SK-N-SH (cell line): ENCODE measurements around the gene SLC5A8.

ENCODE experiments used
- CHD2 ChIP-seq: fragments of 150-350 bp; IDR thresholded peaks from 2 replicates; pipeline ENCODE4 v1.6.1; 2018; ENCODE audit warnings: low read length; ENCODE audit not compliant: partially characterized antibody
- EP300 ChIP-seq, 2 experiments: IDR thresholded peaks; 2 replicates each; pipeline versions ENCODE4 v1.4.0 to v1.6.1; 2012; ENCODE audit warnings: borderline replicate concordance in 1 of 2, low read depth in 1 of 2, low read length in 1 of 2
- FOXM1 ChIP-seq: IDR thresholded peaks from 2 replicates; pipeline ENCODE4 v1.4.0; 2012; ENCODE audit warnings: low read depth, mild to moderate bottlenecking
- JUND ChIP-seq: IDR thresholded peaks from 2 replicates; pipeline ENCODE4 v1.4.0; 2012
- POLR2AphosphoS5 ChIP-seq: IDR thresholded peaks from 2 replicates; pipeline ENCODE4 v1.6.1; 2012; ENCODE audit warnings: low read depth, low read length
- RAD21 ChIP-seq: IDR thresholded peaks from 2 replicates; pipeline ENCODE4 v1.6.1; 2012; ENCODE audit warnings: mild to moderate bottlenecking, low read length
- RCOR1 ChIP-seq: fragments of 150-350 bp; IDR thresholded peaks from 2 replicates; pipeline ENCODE4 v1.6.1; 2017; ENCODE audit warnings: antibody characterized with exemption, low read length
- SMC3 ChIP-seq: IDR thresholded peaks from 2 replicates; pipeline ENCODE4 v1.6.1; 2012; ENCODE audit warnings: low read depth, low read length, improper control_type of control experiment
- YY1 ChIP-seq: IDR thresholded peaks from 2 replicates; pipeline ENCODE4 v1.4.0; 2012; ENCODE audit warnings: low read depth, mild to moderate bottlenecking
- TF ChIP-seq, protein P1 (sequence below): fragments of 200-600 bp; sonication (generic); IDR thresholded peaks from 2 replicates; pipeline ENCODE4 v1.6.1; 2017; ENCODE audit warnings: antibody characterized with exemption, mild to moderate bottlenecking, moderate library complexity
- TF ChIP-seq, protein P2 (sequence below): IDR thresholded peaks from 2 replicates; pipeline ENCODE4 v1.4.0; 2012; ENCODE audit warnings: low read depth, borderline replicate concordance

DNA sequence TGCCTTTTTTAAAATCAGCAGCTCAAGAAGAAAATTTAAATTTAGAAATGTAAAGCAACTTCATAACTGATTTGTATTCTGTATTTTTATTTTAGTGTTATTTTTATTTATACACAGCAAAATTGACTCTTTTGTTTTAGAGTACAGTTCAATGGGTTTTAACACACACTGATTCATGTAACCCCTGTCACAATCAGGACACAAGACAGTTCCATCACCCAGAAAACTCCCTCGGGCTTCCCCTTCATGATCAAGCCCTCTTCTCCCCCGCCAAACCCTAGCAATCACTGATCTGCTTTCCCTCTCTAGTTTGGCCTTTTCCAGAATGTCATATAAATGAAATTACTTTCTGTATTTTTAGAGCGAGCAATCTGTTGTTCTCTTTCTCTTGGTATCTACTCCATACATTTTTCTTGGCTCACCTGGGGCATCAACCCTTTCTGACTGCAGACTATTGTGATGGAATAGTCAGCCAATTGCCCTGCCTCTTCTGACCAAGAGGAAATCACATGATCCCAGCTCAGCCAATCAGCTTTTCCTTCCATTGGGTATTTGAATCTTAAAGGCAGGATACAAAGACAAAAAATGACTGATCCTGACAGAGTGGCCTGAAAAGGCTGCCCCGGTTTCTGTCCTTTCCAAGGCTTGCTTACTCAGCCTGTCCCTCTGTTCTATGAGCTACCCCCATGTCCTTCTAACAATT, 5.3 kb downstream of the SLC5A8 start:
- TF ChIP-seq, protein P1, sequence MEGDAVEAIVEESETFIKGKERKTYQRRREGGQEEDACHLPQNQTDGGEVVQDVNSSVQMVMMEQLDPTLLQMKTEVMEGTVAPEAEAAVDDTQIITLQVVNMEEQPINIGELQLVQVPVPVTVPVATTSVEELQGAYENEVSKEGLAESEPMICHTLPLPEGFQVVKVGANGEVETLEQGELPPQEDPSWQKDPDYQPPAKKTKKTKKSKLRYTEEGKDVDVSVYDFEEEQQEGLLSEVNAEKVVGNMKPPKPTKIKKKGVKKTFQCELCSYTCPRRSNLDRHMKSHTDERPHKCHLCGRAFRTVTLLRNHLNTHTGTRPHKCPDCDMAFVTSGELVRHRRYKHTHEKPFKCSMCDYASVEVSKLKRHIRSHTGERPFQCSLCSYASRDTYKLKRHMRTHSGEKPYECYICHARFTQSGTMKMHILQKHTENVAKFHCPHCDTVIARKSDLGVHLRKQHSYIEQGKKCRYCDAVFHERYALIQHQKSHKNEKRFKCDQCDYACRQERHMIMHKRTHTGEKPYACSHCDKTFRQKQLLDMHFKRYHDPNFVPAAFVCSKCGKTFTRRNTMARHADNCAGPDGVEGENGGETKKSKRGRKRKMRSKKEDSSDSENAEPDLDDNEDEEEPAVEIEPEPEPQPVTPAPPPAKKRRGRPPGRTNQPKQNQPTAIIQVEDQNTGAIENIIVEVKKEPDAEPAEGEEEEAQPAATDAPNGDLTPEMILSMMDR = no peak
- no peak for TF ChIP-seq EP300 (IDR thresholded peaks at IDR 0.05; ENCODE audit: borderline replicate concordance in 1 of 2, low read depth in 1 of 2, low read length in 1 of 2)
- no peak for TF ChIP-seq SMC3
- TF ChIP-seq CHD2 = no peak
- no peak for TF ChIP-seq POLR2AphosphoS5
- TF ChIP-seq YY1 = no peak
- no peak for TF ChIP-seq RCOR1
- TF ChIP-seq, protein P2, sequence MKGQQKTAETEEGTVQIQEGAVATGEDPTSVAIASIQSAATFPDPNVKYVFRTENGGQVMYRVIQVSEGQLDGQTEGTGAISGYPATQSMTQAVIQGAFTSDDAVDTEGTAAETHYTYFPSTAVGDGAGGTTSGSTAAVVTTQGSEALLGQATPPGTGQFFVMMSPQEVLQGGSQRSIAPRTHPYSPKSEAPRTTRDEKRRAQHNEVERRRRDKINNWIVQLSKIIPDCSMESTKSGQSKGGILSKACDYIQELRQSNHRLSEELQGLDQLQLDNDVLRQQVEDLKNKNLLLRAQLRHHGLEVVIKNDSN = no peak
- no peak for TF ChIP-seq JUND
- no peak for TF ChIP-seq FOXM1
- no peak for TF ChIP-seq RAD21
